Inferior parietal cortex (tissue), 1 donor: ENCODE results near the gene SH2D2A.

Experiments
- DNase-seq: peaks from one replicate; pipeline ENCODE4 v3.0.0-alpha.2; 2016; ENCODE audit errors: extremely low spot score

The SH2D2A gene

DNA sequence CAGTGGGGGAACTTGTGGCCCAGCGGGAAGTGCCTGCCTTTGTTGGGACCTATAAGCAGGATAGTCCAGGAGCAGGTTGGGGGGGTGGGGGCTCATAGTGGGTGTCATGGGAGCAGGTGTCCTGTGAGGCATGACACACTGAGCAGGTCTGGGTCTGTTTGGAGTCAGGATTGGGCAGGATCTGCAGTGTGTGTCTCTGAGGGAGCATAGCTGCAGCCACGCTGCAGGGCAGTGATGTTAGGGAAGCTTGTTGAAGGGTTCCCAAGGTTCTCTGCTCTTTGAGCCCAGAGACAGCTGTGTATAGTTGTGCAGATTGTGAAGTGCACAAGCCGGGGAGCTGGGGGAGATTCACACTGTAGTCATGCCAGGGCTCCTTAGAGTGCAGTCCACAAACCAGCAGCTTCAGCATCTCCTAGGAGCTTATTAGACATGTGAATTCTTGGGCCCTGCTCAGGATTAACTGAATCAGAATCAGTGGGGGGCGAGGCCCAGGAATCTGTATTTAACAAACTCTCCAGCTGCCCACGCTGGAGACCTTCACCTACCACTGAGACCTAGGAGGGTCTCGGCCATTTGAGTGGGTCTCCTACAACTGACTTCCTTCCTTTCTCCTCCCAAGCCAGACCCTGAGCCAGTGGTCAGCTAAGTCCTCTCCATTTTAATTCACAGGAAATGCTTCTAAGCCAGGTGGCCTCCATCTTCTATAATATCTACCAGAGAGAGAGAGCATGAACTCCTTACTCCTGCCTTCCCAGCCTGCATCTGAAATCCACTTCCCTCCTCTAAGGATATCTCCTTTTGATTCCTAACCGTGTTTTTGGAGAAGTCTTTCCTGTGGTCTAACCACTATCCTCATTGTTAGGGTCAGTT lies 31.2 kb upstream of the SH2D2A start:
- no peak for DNase-seq

DNA sequence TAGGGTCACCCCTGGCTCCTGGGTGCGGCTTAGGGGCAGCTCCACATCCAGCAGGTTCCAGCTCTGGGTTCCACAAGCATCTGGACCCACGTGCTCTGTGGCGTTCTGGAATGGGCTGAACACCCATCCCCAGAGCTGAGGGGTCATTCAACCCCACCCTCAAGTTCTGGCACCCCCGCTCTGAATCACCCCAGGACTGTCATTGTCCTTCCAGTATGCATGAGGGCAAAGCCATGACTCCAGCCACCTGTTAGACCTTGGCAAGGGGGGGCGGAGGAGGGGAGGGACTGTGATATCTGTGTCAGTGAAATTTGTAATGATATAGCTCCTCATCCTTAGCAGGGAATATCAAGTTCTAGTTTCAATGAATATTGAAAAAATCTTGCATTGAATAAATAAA lies 30.0 kb upstream of the SH2D2A start:
- DNase-seq: no peak

DNA sequence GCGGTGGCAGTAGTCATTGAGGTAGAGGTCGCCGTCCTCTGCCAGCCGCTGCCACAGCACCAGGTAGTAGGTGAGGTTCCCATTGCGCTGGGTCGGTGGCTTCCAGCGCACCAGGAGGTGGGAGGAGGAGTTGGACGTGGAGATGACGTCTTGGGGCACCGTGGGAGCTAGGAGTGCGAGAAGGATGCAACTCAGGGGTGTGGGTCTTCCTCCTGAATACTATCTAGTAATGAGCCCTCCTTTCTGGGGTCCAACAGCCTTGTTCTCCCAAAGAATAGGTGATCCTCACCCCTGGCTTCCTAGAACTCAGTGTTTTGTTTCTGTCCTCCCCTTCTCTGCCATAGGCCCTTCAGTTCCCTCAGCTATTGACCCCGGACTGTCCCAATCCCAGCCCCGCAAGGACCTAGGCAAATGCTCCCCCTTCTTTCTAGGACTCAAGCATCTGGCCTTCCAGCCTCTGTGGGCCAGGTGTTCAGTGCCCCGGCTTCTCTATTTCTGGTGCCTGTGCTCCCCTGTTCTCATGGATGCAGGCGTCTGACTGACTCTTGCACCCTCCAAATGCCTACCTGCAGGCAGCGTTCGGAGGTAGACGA lies 29.4 kb upstream of the SH2D2A start:
- no peak for DNase-seq

DNA sequence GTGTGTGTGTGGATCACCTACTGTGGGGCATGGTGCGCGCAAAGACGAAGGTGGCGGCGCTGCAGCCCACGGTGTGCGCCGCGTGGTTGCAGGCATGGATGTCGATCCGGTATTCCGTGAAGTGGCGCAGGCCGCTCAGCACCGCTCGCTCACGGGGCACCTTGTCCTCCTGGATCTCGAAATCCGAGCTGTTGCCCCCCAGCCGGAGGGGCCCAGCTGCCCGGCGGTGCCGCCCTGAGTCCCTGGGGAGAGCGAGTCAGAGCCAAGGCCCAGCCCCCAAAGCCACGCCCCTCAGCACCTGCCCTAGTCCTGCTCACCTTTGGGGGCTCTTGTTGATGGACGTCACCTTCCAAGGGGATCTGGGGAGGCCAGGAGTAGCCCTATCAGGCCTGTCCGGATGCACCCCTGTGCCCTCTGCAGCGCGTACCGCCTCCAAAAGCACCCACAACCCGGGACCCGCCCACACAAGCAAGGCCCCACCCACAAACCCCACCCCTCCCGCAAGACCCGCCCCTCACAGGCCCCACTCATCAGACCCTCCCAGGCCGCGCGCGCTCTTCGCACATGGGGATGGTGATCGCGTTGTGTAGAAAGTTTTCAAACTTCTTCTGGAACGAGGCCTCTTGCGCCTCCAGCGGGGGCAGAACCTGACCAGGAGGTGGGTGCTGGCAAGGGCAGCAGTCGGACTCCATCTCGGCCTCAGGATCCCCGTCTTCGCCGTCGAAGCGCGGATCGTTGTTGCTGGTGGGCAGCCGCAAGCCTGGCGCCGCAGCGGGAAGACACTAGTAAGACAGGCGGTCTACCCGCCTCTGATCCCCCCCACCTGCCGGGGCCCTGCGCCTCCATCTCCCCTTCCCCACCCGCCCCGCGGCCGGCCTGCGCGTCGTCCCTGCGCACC lies 28.7 kb upstream of the SH2D2A start:
- no peak for DNase-seq

DNA sequence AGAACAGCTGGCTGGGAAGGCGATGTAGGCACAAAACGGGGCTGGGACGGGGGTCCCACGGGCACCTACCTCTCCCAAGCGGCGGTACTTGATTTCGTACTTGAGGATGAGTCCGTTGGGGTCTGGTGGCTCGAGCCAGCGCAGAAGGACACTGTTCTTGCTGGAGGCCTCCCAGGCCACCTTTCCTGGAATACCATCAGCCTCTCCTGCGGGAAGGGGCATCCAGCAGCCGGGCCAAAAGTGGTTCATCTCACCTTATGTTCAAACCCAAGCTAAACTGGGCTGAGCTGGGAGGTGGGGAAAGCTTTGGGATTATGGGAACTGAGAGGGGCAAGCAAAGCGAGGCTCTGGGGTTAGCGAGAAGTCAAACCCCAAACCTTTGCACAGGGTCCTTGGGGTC lies 28.0 kb upstream of the SH2D2A start:
- no peak for DNase-seq

DNA sequence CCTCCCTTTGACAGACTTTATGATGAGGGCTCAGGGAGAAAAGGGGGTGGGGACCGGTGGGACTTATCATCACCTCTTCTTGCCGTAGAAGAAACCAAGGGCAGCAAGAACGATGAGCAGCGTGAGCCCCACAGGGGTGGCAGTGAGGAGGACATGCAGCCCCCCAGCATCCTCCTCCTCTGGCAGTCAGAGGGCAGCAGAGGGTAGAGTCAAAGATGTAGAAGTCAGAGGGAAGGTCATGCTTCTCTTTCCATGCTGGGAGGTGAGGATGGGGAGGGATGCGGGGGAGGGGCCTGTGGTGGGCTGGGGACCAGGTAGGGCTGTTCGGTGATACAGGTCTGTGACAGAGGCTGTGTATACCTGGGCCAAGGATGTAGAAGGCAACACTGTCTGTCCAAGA lies 27.5 kb upstream of the SH2D2A start:
- no peak for DNase-seq

DNA sequence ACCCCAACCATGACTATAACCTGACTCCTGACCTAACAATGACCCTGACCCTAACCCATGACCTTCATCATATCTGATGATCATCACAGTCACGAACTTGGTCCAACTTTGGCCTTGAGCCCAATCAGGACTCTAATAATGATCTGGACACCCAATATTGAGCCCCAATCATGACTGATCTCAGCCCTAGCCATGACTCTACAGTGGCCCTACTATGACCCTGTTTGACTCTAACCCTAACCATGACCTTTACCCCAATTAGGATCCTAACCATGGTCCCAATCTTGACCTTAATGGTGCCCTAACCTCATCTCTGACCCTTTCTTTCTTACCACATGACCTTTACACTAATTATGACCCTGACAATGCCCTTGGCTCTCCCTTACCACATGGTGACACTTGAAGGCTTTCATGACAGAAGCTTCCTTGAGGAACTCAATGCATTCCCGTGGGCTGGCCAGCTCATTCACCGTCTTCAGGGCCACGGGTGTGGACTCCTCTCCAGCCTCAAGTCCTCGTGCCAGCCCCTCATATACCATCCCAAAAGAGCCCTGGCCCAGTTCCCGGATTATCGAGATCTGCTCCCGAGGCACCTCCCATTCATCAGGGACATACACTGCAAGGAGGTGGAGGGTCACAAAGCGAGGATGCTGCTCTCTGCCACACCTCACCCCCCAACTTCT lies 26.1 kb upstream of the SH2D2A start:
- no peak for DNase-seq

DNA sequence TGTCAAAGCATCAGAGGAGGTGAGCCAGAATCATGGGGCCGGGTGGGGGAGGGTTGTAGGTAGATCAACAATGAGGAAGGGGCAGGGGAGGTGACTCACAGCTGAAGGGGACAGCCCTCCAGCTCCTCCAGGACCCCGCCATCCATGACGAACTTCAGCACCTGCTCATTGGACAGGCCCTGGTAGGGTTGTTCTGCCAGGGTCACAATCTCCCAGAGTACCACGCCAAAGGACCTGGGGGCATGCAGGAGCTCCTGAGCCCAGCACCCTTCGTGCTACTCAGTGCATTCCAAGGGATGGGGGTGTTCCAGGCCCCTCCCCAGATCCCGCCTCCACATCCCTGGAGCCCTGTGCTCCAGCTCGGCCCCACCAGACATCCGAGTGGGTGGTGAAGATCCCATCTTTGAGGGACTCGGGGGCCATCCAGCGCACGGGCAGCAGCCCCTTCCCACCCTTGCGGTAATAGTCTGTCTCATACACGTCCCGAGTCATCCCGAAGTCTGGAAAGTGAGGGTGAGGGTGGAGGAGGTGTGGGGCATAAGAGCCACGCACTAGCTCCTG lies 24.7 kb upstream of the SH2D2A start:
- no peak for DNase-seq

DNA sequence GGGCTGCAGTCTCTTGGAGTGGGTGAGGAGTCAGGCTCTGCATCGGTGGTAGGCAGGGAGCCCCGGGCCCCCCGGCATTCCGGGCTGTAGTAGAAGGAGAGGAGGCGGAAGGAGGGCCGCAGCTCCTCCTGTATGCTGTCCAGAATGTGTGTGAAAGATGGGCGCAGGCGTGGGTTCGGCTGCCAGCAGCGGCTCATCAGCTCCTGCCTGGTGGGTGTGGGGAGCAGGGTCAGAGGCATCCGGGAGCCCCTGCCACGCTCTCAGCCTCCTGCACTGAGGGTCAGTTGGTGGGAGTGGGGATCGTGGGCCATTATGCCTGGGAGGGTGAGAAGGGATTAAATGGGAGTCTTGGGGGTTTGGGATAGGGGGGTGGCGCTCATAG lies 24.2 kb upstream of the SH2D2A start:
- no peak for DNase-seq

DNA sequence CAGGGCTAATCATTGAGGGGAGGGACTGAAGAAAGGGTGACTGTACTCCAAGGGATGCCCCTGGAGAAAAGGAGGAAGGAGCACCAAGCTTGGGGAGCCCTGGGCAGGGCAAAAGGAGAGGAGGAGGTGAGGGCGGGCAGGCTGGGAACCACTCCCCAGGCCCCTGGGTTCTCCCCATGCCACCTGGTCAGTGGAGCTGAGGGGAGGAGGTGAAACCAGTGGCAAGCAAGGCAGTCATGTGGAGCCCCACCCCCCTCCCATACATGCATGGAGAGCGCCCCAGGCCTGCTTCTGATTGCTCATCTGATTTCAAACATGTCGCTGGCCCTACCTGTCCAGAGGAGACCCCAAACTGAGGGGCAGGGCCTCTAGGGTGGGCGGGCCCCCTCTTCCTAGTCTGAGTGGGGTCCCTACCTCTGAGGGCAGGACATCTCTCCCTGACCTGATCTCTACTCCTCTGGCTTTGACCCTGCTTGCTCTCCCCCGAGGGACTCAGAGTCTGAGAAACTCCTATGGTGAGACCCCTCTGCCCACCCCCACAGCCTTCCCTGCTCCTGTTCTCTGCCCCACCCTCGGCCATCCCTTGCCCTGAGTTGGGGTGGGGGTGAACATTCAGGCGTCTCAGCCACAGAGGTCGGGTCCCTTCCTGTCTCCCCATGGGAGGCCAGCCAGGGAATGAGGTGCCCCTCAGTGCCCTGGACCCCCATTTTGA lies 23.7 kb upstream of the SH2D2A start:
- no peak for DNase-seq

DNA sequence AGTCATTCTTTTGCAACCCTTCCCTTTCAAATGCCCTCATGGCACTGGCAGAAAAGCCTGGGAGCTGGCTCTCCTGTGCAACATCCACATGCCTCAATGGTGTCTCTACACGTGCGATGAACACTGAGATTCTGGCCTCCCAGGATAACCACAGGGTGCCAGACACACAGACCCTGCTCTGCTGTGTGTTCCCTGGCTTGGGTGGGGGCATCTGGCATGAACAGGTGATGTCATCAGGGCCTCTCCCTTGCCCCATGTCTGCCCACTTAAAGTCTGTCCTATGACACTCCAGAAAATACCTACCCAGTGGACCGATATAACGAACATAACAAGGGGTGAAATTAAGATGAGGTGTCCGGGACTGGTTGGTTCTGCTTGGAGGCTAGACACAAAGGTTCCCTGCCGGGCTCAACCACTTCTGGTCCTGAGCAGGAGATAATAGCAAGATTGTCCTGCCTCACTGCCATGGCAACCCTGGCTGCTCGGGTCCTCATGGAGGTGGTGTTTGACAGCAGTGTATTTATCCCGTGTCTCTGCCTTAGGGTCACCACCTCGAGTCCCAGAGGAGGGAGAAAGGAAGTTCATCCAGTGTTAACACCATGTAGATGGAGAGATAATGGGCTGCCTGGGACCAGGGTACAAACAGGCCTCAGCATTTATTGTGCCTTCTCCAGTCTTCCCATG lies 22.9 kb upstream of the SH2D2A start:
- no peak for DNase-seq

DNA sequence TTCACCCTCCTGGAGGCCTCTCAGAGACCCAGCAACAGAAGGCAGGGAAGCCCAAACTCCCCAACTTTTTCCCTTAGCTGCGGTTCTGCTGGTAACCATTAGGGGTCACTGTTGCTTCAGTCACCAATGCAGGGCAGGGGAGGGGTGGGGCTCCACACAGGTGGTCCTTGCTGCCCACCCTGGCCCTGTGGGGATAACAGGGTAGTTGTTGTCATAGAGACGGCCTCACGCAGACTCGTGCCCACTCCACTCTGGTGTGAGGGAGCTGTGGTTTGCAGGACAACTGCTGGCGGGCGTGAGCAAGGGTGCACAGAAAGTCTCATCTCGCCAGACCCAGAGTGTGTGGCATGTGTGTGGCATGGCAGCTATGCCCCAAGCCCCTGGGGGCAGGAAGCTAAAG lies 22.3 kb upstream of the SH2D2A start:
- DNase-seq: peak; percentile 13

DNA sequence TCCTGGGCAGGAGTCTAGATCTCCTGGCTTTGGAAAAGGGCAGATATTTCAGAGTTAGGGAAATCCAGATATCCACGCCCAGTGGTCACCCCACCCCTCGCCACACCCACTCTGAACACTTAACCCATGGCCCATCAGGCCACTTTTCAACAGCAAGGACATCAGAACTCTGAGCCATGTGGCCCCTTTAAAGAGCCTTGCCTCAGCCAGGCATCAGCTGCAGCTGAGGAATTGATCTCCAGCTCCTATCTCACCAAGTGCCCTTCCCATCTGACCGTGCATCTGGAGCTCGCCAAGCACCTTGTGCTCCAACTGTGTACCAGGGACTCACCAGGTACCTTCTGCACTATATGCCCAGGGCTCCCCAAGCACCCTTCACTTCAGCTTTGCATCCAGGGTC lies 20.2 kb upstream of the SH2D2A start:
- no peak for DNase-seq

DNA sequence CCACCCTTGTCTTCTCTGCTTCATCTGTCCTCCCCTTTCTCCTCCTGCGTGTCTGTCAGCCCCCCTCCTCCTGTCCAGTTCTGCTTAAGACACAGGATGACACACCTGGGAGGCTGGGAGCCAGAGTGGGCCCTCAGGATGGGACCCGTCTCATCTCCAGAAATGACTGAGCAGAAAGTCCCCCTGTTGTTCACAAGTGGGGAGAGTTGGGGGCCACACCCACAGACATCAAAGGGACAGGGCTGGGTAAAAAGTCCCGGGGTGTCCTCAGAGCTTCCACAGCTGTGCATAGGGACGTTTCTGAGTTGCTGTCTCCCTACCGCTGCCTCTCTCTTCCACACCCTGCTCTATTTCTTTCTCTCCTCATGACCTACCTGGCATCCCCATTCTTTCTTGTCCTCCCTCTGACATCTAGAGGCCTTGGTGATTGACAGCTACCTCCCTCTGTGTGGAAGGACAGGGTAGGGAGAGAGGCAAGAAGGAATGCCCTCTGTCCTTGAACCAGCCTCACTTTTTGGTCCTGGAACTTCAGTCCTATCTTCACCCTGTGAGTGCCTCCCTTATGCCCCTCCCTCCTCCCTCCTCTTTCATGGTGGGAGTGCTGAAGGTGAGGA lies 19.5 kb upstream of the SH2D2A start:
- DNase-seq: no peak

DNA sequence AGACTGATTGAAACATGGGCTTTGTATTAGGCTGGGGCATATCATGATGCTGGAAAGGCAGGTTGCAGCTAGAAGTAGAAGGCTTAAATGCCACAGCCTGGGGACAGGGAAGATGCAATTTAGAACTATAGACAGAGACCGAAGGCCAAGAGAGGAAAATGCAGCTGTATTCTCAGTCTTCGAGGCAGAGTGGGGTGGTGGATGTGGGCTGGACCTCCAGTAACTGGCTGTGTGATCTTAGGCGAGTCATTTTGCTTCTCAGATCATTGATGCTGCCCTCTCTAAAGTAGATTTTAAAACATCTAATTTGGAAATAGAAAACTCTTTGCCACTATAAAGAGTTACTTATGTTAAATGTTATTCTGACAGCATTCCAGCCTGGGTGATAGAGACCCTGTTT lies 17.7 kb upstream of the SH2D2A start:
- DNase-seq: no peak

DNA sequence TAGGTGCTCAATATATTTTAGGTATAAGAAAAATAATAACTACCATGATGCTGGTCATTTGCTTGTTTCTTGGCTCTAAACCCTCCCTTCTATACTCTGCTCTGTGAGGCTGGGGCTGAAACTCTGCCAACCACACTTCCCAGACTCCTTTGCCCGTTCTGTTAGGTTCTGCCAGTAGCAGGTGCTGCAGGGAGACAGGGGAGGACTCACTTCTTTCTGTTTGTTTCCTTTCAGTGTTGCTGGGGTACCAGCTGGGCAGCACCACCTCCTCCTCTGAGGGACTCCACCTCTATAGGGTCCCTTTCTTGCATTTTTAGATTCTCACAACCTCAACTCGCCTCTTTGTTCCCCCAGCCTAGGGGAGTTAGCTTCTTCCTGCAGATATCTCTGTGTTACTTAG lies 17.0 kb upstream of the SH2D2A start:
- no peak for DNase-seq

DNA sequence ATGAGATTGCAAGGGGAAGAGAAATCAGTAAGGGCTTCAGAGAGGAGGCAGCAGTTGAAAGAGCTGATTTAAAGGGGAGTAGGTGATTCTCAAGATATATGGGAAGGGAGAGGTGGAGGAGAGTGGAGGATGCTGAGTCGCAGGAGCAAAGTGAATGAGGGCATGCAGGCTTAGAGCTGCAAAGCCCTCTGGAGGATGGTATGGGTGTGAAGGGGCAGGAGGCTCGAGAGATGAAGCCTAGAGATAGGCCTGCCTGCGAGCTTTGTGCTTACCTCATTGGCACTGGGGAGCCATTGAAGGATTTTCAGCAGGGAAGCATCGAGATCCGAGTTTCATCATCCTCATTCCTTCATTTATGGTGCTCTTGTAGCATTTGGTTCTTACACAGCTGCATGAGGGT lies 15.8 kb upstream of the SH2D2A start:
- DNase-seq: no peak

DNA sequence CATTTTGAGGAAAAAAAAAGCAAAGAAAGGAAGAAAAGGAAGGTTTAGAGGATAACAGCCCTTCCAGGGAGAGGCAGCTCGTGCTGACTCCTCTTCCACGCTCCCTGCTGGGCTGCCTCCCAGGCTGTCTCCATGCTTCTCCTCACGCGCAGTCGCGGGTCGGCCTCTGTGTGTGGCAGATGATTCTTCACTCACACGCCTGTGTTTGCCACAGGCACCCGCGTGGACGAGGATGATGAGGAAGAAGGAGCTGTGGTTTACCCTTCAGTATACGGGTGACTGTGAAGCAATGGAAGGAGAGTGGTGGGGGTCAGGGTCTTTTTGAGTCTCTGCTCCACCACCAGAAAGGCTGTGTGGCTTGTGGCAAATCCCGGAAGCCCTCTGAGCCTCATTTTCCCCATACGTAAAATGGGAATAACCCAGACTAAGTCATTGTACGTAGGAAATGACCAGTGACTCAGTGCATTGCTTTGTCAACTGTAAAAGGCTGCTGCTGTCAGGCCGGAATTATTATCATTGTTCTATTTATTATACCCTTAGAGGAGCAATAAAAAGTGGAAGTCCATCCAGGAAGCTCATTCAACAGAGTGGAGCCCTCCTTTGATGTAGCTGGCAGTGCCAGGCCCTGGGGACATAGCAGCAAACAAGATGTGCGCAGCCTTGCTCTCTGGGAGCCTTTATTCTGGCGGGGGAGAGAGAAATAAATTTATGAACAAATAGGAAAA lies 11.9 kb upstream of the SH2D2A start:
- DNase-seq: no peak

DNA sequence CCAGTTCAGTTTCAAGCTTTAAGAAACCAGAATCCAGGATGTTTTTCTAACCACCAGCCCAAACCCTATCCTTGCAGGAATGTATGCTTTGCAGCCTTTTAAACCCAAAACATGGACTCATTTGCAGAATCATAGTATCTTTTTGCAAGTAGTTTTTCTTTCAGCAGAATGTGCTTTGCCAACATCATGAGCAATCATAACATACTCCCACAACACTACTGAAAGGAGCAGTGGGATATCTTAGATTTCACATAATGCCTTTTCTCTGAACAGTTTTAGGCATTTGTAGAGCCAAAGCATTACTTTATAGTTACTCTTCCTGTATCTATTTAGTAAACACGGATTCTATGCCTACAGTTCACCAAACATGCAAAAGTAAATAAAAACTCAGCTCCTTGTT lies 10.0 kb upstream of the SH2D2A start:
- DNase-seq: no peak
